ENCODE measurements around the gene CCDC194.

DNA sequence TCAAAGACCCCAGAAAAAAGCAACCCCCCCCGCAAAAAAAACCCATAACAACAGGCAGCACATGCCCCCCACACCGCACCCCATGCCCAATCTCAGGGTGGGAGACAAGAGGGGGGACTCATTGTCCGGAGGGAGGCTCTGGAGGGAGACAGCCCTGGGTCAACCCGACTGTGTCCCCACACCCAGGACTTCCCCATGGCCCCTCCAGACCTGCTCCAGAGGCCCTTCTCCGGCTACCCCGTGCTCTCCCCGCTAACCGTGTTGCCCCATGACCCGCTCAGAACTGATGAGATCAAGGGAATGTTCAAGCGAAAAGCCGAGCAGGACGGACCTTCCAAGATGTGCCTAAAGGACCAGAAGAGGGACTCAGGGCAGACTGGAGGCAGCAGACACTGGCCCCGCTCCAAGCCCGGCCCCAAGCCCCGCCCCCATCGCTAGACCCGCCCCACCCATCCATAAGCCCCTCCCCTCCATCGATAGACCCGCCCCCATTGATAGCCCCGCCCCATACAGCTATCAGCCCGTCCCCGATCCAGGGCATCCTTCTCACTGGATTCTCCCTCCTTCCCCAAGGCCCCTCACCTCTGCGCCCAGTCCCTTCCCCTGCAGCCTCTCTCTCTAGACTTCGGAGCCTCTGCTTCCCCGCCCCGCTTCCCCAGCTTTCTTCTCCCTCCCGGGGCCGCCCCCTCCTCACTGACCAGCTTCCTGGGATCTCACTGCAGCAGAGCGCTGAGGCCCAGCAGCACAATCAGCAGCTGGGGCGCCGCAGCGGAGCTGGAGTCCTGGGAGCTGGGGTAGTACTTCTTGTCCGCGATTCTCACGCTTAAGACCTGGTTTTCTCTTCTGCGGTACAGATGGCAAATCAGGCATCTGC, 9.2 kb upstream of the CCDC194 start:
- TF ChIP-seq, protein P1, sequence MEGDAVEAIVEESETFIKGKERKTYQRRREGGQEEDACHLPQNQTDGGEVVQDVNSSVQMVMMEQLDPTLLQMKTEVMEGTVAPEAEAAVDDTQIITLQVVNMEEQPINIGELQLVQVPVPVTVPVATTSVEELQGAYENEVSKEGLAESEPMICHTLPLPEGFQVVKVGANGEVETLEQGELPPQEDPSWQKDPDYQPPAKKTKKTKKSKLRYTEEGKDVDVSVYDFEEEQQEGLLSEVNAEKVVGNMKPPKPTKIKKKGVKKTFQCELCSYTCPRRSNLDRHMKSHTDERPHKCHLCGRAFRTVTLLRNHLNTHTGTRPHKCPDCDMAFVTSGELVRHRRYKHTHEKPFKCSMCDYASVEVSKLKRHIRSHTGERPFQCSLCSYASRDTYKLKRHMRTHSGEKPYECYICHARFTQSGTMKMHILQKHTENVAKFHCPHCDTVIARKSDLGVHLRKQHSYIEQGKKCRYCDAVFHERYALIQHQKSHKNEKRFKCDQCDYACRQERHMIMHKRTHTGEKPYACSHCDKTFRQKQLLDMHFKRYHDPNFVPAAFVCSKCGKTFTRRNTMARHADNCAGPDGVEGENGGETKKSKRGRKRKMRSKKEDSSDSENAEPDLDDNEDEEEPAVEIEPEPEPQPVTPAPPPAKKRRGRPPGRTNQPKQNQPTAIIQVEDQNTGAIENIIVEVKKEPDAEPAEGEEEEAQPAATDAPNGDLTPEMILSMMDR (IDR thresholded peaks at IDR 0.05) = no peak
- TF ChIP-seq EP300 (IDR thresholded peaks at IDR 0.05) = no peak

All from suprapubic skin (tissue), 3 donors.